Breast epithelium (tissue), 4 donors: Measurements from ENCODE around the gene CD58. TPM values are rescaled to one million over a fixed set of nuclear protein-coding genes. Genes with fewer than 3 reads are reported as not detected.
"Not testable (repeated sequence)": the region's sequence is repeated elsewhere in the genome, so short reads cannot be mapped to it uniquely, and the experiment has no call there.

Source experiments
- DNase-seq, 2 donors: peaks; one replicate each; pipeline ENCODE4 v3.0.0-alpha.2; 2019; ENCODE audit warnings: low spot score in 2 of 2
- H3K27ac ChIP-seq, 2 donors: fragments of 200-600 bp; sonication (generic) in 1 of 2; one replicate each; pipeline ENCODE4 v1.5.1; 2016 to 2019; ENCODE audit warnings: mild to moderate bottlenecking in 1 of 2
- H3K27me3 ChIP-seq, 2 donors: fragments of 200-600 bp; sonication (generic) in 1 of 2; one replicate each; pipeline versions ENCODE4 v1.5.1 to v1.6.0; 2017 to 2019; ENCODE audit warnings: control low read depth in 1 of 2, mild to moderate bottlenecking in 1 of 2
- H3K36me3 ChIP-seq: fragments of 200-600 bp; one replicate; pipeline ENCODE4 v1.5.1; 2019
- H3K4me1 ChIP-seq, 2 donors: fragments of 200-600 bp; sonication (generic); one replicate each; pipeline ENCODE4 v1.5.1; 2016 to 2019; ENCODE audit warnings: control low read depth in 1 of 2
- H3K4me3 ChIP-seq, 3 donors: fragments of 200-600 bp; sonication (generic); 1 replicate in 2 of 3; 2 replicates in 1 of 3; pipeline ENCODE4 v1.5.1; 2016 to 2019; ENCODE audit warnings: mild to moderate bottlenecking in 3 of 3, moderate library complexity in 2 of 3
- H3K9me3 ChIP-seq, 2 donors: fragments of 200-600 bp; sonication (generic) in 1 of 2; one replicate each; pipeline ENCODE4 v1.5.1; 2016 to 2019; ENCODE audit warnings: control low read depth in 1 of 2
- POLR2A ChIP-seq: fragments of 450-650 bp; IDR thresholded peaks from one replicate; pipeline ENCODE4 v1.6.1; 2016; ENCODE audit warnings: antibody characterized with exemption, mild to moderate bottlenecking, moderate library complexity
- POLR2AphosphoS5 ChIP-seq, 3 donors: sonication (generic); formaldehyde crosslinking; IDR thresholded peaks; one replicate each; pipeline ENCODE4 v1.6.1; 2017; ENCODE audit warnings: antibody characterized with exemption in 3 of 3
- intact Hi-C: fragments of 100-400 bp; cut with DNase I; formaldehyde crosslinking; loops from one replicate; pipeline ENCODE4 v1.15.1; 2023; ENCODE audit warnings: low total_unique reads
- total RNA-seq, 3 donors: library from RNA; depleted of rRNA; stranded (reverse); fragments of >200 nt; gene quantifications; one replicate each; pipeline ENCODE4 v1.1.0, GENCODE V29; 2016
- TF ChIP-seq, protein P1 (sequence below), 3 donors: fragments of 450-650 bp; IDR thresholded peaks; one replicate each; pipeline ENCODE4 v1.5.1; 2016 to 2017; ENCODE audit warnings: antibody characterized with exemption in 3 of 3, mild to moderate bottlenecking in 3 of 3, moderate library complexity in 3 of 3

Gene CD58
- total RNA-seq, 3 donors from 2014 or later = 22.0 to 31.4 (median 31.3) TPM

DNA sequence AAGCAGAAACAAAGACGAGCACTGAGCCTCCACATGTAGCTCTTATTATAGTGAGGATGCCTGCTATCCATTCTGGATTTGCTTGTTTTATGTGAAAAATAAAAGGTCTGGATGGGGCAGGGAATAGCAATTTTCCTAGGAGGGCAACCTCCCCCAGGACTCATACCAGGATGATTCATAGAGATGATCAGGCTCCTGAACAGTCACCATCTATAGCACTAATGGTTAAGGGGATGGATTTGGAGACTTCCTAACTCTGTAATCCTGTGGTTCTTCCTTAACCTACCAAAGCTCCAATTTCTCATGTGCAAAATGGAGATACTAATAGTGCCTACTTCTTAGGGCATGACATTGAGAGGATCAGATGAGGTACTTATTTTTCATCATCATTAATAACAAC is 34.5 kb upstream of the CD58 start:
- TF ChIP-seq, protein P1, sequence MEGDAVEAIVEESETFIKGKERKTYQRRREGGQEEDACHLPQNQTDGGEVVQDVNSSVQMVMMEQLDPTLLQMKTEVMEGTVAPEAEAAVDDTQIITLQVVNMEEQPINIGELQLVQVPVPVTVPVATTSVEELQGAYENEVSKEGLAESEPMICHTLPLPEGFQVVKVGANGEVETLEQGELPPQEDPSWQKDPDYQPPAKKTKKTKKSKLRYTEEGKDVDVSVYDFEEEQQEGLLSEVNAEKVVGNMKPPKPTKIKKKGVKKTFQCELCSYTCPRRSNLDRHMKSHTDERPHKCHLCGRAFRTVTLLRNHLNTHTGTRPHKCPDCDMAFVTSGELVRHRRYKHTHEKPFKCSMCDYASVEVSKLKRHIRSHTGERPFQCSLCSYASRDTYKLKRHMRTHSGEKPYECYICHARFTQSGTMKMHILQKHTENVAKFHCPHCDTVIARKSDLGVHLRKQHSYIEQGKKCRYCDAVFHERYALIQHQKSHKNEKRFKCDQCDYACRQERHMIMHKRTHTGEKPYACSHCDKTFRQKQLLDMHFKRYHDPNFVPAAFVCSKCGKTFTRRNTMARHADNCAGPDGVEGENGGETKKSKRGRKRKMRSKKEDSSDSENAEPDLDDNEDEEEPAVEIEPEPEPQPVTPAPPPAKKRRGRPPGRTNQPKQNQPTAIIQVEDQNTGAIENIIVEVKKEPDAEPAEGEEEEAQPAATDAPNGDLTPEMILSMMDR (IDR thresholded peaks at IDR 0.05) = no peak
- TF ChIP-seq POLR2A (no peak), POLR2AphosphoS5 (IDR thresholded peaks at IDR 0.05) (no peak)
- DNase-seq = no peak
- Histone ChIP-seq H3K4me3 (no peak overlapping the region), H3K9me3 (no peaks in the 10 kb centered on the region), H3K4me1 (no peaks in the 10 kb centered on the region), H3K27me3 (no peaks in the 10 kb centered on the region), H3K27ac (no peak overlapping the region), H3K36me3 (no peaks in the 10 kb centered on the region)
- intact Hi-C loops = no loop called here

DNA sequence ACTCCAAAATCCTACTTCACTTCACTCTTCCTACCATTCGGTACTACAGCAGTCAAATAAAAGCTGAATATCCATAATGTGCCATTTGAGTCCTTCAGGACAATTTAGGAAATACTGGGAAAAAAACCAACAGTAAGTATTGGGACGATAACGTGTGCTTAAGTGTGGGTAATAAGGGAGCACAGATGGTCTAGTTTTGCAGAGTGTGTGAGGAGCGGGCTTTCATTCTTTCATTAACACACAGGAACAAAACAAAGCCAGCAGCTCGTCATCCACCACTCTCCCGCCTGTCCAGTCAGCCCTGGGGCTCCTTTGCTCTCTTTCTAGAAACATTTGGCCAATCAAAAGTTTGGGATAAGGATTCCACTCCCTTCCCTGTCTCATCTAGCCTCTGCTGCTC is 33.6 kb upstream of the CD58 start:
- intact Hi-C loops, H3K9me3 ChIP-seq, H3K4me3 ChIP-seq, H3K4me1 ChIP-seq, H3K27me3 ChIP-seq, H3K36me3 ChIP-seq, H3K27ac ChIP-seq, DNase-seq: not testable (repeated sequence)

DNA sequence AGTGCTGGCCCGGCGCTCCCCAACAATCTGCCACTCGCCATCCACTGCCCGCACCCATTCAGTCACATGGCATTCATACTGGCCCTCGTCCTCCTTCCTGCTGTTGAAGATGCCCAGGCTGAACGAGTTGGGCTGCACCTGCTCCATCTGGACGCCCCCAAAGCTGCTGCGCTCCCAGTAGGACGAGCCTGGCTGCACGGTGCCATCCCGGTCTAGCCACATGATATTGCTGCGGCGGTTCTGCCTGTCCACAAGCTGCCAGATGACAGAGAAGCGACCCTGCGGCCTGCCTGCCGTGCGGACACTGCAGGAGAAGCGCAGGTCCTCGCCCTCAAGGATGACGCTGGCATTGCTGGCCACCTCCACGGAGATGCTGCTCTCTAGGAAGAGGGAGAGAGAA is 32.8 kb upstream of the CD58 start:
- H3K27me3 ChIP-seq, H3K36me3 ChIP-seq, H3K4me1 ChIP-seq, intact Hi-C loops, H3K4me3 ChIP-seq, H3K27ac ChIP-seq, DNase-seq, H3K9me3 ChIP-seq: not testable (repeated sequence)

DNA sequence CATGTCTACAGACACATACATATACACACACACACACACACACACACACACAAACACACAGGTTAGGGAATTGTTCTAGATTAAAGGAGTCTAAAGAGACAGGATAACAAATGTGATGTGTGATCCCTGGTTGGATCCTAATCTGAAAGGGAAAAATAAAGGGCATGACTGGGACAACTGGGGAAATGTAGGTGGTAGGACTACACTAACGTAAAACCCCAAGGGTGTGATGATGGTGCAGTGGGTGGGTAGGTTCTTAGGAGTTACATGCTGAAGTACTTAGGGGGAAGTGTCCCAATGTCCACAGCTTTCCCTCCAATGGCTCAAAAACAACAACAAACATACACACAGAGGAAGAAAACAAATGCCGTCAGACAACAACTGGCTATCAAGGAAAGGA is 28.5 kb upstream of the CD58 start:
- H3K9me3 ChIP-seq, intact Hi-C loops: not testable (repeated sequence)

GRCh38 chr1:116598420-116599036 is 27.7 kb upstream of the CD58 start:
- H3K27ac ChIP-seq, intact Hi-C loops, H3K27me3 ChIP-seq, DNase-seq, H3K36me3 ChIP-seq, H3K4me1 ChIP-seq, H3K4me3 ChIP-seq, H3K9me3 ChIP-seq: not testable (repeated sequence)

More for the DNA sequence above, 28.5 kb upstream of the CD58 start:
- H3K27me3 ChIP-seq, H3K36me3 ChIP-seq, H3K27ac ChIP-seq, DNase-seq, H3K4me3 ChIP-seq, H3K4me1 ChIP-seq: not testable (repeated sequence)

GRCh38 chr1:116597388-116597787 is 26.6 kb upstream of the CD58 start:
- H3K27ac ChIP-seq, DNase-seq, H3K36me3 ChIP-seq, H3K9me3 ChIP-seq, H3K4me3 ChIP-seq, intact Hi-C loops, H3K27me3 ChIP-seq, H3K4me1 ChIP-seq: not testable (repeated sequence)

DNA sequence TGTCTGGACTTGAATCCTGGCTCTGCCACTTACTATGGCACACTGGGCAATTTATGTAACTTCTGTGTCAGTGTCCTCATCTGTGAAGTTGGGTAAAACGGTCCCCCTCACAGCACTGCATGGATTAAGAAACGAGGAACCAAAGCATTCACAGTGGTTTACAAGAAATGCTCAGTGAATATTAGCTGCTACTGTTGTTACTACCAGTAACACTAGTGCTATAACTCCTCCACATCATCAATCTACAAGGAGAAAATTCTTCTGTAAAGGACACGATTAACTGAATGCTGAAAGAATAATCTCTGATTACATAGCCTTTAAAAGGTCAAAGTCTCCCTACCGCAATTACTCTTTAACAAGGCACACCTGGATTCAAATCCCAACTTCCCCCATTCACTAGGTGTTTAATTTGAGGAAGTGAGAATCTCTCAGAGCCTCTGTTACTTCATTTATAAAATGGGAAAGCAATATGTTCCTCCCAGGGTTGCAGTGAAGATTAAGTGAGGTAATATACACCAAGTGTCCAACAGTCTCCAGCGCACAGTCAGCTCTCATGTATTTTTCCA is 26.0 kb upstream of the CD58 start:
- H3K27ac ChIP-seq, H3K36me3 ChIP-seq, H3K27me3 ChIP-seq, H3K9me3 ChIP-seq, H3K4me3 ChIP-seq, DNase-seq, intact Hi-C loops, H3K4me1 ChIP-seq: not testable (repeated sequence)

DNA sequence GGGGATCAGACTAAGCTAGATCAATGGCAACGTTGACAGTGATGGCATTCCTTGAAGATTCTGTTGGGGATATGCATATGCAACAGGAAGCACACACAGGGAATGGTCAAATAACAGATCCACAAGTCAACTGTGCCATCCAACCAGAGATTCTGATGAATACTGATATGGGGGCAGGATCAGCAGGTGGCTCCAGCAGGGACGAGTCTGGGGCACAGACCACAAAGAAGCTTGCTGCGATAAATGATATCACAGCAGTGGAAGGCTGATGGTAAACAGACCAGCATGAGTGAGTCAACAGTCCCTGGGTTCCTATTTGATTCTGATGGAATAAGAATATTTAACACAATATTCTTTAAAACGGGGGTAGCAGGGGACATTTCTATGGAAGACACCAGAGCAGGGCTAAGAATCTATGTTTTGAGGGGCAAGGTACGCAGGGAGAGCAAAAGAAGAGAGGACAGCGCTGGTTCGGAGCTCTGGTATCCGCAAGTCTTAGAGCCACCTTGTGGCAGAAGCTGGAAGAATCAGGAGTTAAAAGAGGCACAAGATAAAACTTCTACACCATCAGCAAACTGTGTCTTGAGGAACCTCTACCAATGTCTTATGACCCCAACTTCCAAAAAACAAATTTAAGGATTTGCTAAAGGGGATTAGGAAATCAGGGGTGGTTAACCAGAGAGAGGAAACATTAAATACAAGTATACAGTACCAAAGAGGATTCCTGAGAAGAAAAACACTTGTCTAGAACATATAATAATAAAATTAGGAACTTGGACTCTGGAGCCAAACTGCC is 25.3 kb upstream of the CD58 start:
- peak overlapping the region in 1 of 3 donors; percentile 31 for H3K4me3 ChIP-seq
- H3K27me3 ChIP-seq, H3K27ac ChIP-seq, H3K4me1 ChIP-seq, H3K36me3 ChIP-seq, DNase-seq, H3K9me3 ChIP-seq, intact Hi-C loops: not testable (repeated sequence)
- TF ChIP-seq, protein P1 (IDR thresholded peaks at IDR 0.05) = peak in 2 of 3 donors; percentile 24 to 30
